GM18951 (cell line): Measurements from ENCODE around the gene ALPK1.

Experiments
- POLR2A ChIP-seq: IDR thresholded peaks from 4 replicates; pipeline ENCODE4 v1.6.1; 2011; ENCODE audit warnings: mild to moderate bottlenecking; ENCODE audit not compliant: insufficient read length, insufficient read depth; ENCODE audit errors: extremely low read depth
- in situ Hi-C: fragments of 300-500 bp; cut with MboI; formaldehyde crosslinking; loops from one replicate; pipeline ENCODE4 v1.12.0; 2022; ENCODE audit warnings: low sequenced_read_pairs, mixed read lengths, inconsistent platforms; ENCODE audit not compliant: unreplicated experiment

The ALPK1 gene

DNA sequence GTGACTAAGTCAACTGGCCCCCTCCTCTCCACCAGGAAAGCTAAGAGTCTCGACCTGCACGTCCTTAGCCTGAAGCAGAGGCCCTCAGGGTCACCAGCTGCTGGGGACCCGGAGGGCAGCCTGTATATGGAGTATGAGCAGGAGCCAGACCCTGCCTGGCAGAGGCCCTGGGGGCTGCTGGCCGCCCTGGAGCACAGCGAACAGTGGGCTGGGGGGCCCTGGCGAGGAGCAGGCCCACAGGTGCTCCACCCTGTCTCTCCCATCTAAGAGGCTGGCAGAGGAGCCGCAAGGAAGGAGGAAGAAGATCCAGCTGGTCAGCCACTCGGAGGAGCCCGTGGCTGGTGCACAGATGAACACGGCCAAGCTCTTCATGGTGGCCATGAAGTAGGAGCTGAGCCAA, 61.2 kb downstream of the ALPK1 start:
- in situ Hi-C loops = no loop called here
- no peak for TF ChIP-seq POLR2A

GRCh38 chr4:112358952-112359749, 62.0 kb downstream of the ALPK1 start:
- in situ Hi-C loops = no loop called here
- no peak for TF ChIP-seq POLR2A

DNA sequence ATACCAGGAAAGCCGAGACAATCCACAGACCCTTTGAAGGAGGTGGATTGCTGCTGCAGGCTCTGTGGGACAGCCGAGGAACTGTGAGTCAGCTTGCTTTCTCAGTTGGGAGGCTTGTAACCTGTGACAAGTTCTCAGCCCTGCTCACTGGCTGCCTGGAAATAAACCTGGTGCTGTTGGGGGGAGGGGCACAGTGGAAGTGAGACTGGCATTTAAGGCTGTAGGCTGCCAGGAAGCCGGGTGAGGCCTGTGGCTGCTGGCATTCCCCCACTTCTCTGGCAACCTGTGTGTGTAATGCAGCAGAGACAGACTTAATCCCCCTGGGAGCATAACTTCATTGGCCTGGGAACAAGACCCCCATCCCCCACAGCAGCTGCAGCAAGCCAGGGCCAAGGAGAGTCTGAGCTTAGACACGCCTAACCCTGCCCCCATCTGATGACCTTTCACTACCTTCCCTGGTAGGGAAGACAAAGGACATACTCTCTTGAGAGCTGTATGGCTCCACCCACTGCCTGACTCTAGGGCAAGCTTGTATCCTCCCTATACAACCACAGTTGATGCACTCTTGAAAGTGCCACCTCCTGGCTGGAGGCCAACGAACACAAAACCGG, 64.1 kb downstream of the ALPK1 start:
- in situ Hi-C loops = no loop called here

DNA sequence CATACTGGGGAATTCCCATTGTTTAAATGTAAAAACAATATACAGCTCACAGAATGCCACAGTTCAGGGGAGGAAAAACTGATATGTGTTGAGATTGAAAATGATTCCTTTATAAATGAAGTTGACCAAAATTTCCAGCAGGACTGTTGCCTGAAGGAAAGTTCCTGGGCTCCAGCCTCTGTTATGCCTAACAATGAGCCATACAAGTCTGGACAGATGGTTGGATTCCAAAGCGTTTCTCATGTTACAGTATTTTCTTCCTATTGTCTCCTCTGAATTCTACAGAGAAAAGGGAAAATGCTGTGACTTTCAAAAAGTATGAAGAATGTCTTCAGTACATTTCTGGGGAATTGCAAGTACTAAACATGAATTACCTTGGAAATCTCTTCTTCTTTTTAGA, 73.3 kb downstream of the ALPK1 start:
- no peak for TF ChIP-seq POLR2A
- in situ Hi-C loops = no loop called here

More for the DNA sequence above, 64.1 kb downstream of the ALPK1 start:
- TF ChIP-seq POLR2A = no peak

DNA sequence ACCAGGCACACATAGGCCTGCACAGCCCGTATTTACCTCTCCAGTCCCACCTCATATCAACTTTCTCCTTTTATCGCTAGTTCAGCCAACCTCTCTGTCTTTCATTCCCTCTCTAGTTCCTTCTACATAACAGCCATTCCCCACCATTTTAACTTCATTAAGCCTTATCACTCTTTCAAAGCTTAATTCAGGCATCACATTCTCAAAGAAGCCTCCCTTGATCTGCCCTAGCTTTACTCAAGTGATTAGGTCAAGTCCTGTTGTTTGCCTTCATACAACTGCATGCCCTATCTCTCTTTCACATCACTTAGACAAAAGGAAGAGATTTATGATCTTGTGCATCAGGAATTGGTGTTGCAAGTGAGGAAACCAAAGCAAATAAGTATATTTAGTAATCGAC, 74.2 kb downstream of the ALPK1 start:
- in situ Hi-C loops = no loop called here
- no peak for TF ChIP-seq POLR2A

DNA sequence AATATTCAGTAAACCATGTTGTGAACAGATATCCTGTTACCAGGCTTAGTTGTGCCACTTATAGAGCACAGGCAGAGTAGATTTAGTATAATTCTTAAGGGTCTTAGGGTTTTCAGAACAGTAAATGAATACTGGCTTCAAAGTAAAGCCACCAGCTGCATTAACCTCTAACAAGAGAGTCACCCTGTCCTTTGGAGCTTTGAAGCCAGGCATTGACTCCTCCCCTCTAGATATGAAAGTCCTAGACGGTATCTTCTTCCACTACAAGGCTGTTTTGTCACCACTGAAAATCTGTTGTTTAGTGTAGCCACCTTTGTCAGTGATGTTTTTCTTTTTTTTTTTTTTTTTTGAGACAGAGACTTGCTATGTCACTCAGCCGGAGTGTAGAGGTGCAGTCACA, 77.7 kb downstream of the ALPK1 start:
- in situ Hi-C loops = no loop called here
- TF ChIP-seq POLR2A = no peak

GRCh38 chr4:112377171-112377570, 80.0 kb downstream of the ALPK1 start:
- no peak for TF ChIP-seq POLR2A
- in situ Hi-C loops = no loop called here

DNA sequence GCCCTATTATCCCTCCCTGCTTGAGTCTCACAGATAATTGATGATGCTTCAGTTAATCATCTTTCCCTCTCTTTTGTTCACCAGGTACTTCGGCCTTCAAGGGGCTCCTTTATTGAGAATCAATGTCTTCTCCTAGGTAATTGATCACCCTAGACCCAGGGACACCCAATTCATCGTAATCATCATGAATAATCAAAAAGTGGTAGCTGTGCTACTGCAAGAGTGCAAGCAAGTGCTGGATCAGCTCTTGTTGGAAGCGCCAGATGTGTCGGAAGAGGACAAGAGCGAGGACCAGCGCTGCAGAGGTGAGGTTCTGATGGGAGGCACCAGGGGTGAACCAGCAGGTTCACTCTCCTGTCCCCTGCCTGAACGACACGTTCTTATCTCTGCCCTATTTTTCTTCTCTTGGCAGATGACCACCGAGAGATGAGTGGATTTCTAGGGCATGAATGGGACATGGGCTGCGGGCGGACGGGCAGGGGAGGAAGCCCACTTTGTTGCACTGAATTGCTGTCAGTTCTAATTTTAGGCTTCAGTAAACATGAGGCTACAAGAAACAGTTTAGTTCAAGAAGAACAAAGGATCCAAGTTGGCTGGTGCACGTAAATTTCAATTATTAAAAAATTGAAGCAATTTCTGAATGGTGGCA, 80.5 kb downstream of the ALPK1 start:
- in situ Hi-C loops = no loop called here
- no peak for TF ChIP-seq POLR2A

GRCh38 chr4:112378243-112378620, 81.1 kb downstream of the ALPK1 start:
- in situ Hi-C loops = no loop called here

DNA sequence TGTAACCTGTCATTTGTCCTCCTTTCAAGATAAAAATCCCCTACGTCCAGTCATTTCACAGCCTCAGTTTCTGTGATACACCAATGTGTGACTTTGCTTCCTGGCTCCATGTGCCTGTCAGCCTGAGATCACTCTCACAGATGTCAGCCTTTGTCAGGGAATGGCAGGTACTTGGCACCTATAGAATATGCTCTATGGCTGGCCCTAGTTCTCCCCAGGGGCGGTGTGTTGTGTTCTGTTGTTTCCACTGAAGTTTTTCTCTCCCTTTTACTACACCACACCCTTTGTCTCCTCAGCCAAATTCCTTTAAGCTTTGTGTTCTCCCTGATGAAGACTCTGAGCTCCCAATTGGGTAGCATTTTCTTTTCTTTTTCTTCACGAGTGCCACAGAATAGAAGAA, 81.7 kb downstream of the ALPK1 start:
- no peak for TF ChIP-seq POLR2A
- in situ Hi-C loops = no loop called here

More at GRCh38 chr4:112378243-112378620, 81.1 kb downstream of the ALPK1 start:
- no peak for TF ChIP-seq POLR2A

- TF ChIP-seq POLR2A = no peak
- in situ Hi-C loops = no loop called here
Measured at GRCh38 chr4:112379306-112379705, 82.1 kb downstream of the ALPK1 start.

DNA sequence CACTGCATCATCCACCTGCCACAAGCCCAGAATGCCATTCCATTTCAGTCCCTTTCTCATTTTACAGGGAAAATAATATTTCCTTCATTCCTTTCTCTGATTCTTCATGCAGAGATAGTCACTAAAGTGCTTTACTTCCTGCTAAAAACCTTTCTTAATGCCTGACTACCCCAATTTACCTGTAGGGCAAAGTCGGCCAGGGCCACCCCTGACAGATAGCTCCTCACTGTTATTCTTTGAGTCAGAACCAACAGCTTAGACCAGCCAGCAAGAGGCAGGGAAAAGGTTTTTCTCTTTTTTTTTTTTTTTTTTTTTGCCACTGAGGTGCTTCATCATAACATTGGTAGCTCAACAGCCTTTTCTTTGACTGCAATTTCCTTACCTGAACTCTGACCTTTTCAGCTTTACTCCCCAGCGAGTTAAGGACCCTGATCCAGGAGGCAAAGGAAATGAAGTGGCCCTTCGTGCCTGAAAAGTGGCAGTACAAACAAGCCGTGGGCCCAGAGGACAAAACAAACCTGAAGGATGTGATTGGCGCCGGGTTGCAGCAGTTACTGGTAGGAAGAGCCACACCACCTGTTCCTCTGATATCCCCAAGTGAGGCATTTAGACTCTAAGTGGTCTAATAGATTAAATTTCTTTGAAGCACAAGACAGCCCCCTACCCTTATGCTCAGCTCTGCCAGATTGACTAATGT, 85.0 kb downstream of the ALPK1 start:
- in situ Hi-C loops = no loop called here
- TF ChIP-seq POLR2A = no peak

- TF ChIP-seq POLR2A = no peak
- in situ Hi-C loops = no loop called here
Measured at GRCh38 chr4:112386071-112386470, 88.9 kb downstream of the ALPK1 start.
